Trophoblast cell (in vitro differentiated cells and primary cell): ENCODE data around the gene ACOT12.

Experiments used
- DNase-seq, 2 donors: peaks; one replicate each; pipeline ENCODE4 v3.0.0-alpha.2; 2016
- H2AFZ ChIP-seq: 2 replicates; pipeline ENCODE4 v1.6.1; 2013; ENCODE audit warnings: low read length, moderate library complexity, mild to moderate bottlenecking; ENCODE audit not compliant: insufficient read depth, poor library complexity
- H2AK5ac ChIP-seq: 2 replicates; pipeline ENCODE4 v1.6.1; 2013; ENCODE audit warnings: mild to moderate bottlenecking, low read length
- H2BK120ac ChIP-seq: 2 replicates; pipeline ENCODE4 v1.6.1; 2013; ENCODE audit warnings: low read length, mild to moderate bottlenecking, moderate library complexity; ENCODE audit not compliant: insufficient read depth, poor library complexity
- H2BK12ac ChIP-seq: 2 replicates; pipeline ENCODE4 v1.6.1; 2013; ENCODE audit warnings: mild to moderate bottlenecking, low read length, moderate library complexity
- H2BK5ac ChIP-seq: 2 replicates; pipeline ENCODE4 v1.6.1; 2013; ENCODE audit warnings: low read length, low read depth, moderate library complexity, mild to moderate bottlenecking; ENCODE audit not compliant: poor library complexity
- H3K14ac ChIP-seq: 2 replicates; pipeline ENCODE4 v1.6.1; 2013; ENCODE audit warnings: mild to moderate bottlenecking, low read length
- H3K18ac ChIP-seq: 2 replicates; pipeline ENCODE4 v1.6.1; 2013; ENCODE audit warnings: mild to moderate bottlenecking, low read length
- H3K23ac ChIP-seq: 2 replicates; pipeline ENCODE4 v1.6.1; 2013; ENCODE audit warnings: low read length
- H3K27ac ChIP-seq: 2 replicates; pipeline ENCODE4 v1.5.1; 2013; ENCODE audit warnings: low read depth, mild to moderate bottlenecking, inconsistent platforms, low read length, moderate library complexity
- H3K27me3 ChIP-seq: 2 replicates; pipeline ENCODE4 v1.6.1; 2013; ENCODE audit warnings: inconsistent platforms, mild to moderate bottlenecking, low read length, moderate library complexity; ENCODE audit not compliant: insufficient read depth
- H3K36me3 ChIP-seq, 2 experiments: 1 replicate in 1 of 2; 2 replicates in 1 of 2; pipeline ENCODE4 v1.6.1; 2013; ENCODE audit warnings: low read length in 2 of 2, mild to moderate bottlenecking in 2 of 2, moderate library complexity in 1 of 2; ENCODE audit not compliant: insufficient read depth in 2 of 2, control insufficient read depth in 1 of 2
- H3K4ac ChIP-seq: 2 replicates; pipeline ENCODE4 v1.6.1; 2013; ENCODE audit warnings: low read depth, mild to moderate bottlenecking, low read length, moderate library complexity
- H3K4me1 ChIP-seq, 2 experiments: 1 replicate in 1 of 2; 2 replicates in 1 of 2; pipeline ENCODE4 v1.6.1; 2013; ENCODE audit warnings: low read length in 2 of 2, mild to moderate bottlenecking in 2 of 2, moderate library complexity in 1 of 2; ENCODE audit not compliant: insufficient read depth in 2 of 2, control insufficient read depth in 1 of 2
- H3K4me2 ChIP-seq: 2 replicates; pipeline ENCODE4 v1.6.1; 2013; ENCODE audit warnings: inconsistent platforms, mild to moderate bottlenecking, low read length, moderate library complexity
- H3K4me3 ChIP-seq: 2 replicates; pipeline ENCODE4 v1.5.1; 2013; ENCODE audit warnings: mild to moderate bottlenecking, low read depth, low read length, inconsistent platforms
- H3K79me1 ChIP-seq: one replicate; pipeline ENCODE4 v1.6.1; 2013; ENCODE audit warnings: low read length
- H3K79me2 ChIP-seq: 2 replicates; pipeline ENCODE4 v1.6.1; 2013; ENCODE audit warnings: low read length, mild to moderate bottlenecking; ENCODE audit not compliant: control insufficient read depth, insufficient read depth, poor library complexity
- H3K9ac ChIP-seq: 2 replicates; pipeline ENCODE4 v1.6.1; 2013; ENCODE audit warnings: mild to moderate bottlenecking, low read length
- H3K9me3 ChIP-seq: 2 replicates; pipeline ENCODE4 v1.6.1; 2013; ENCODE audit warnings: low read depth, mild to moderate bottlenecking, control low read depth, inconsistent platforms, low read length; ENCODE audit not compliant: insufficient read depth
- H4K12ac ChIP-seq: 2 replicates; pipeline ENCODE4 v1.6.1; 2013; ENCODE audit warnings: low read depth, mild to moderate bottlenecking, low read length, moderate library complexity
- H4K8ac ChIP-seq: 2 replicates; pipeline ENCODE4 v1.6.1; 2013; ENCODE audit warnings: low read depth, mild to moderate bottlenecking, low read length, moderate library complexity
- H4K91ac ChIP-seq: one replicate; pipeline ENCODE4 v1.6.1; 2013; ENCODE audit warnings: low read depth, mild to moderate bottlenecking, low read length, moderate library complexity
- WGBS: extraction: QIAGEN DNeasy Blood & Tissue Kit; methylation state at CpG from one replicate; pipeline ENCODE4 v1.1.7; 2013; ENCODE audit warnings: missing lambda C conversion rate; ENCODE audit not compliant: insufficient read length, insufficient coverage; ENCODE audit errors: extremely low coverage; 5-methylcytosine and 5-hydroxymethylcytosine counted together

The ACOT12 gene

GRCh38 chr5:81313278-81313677 is 80.7 kb downstream of the ACOT12 start:
- no peak overlapping the region for H2BK12ac ChIP-seq
- no peak for DNase-seq
- H2BK5ac ChIP-seq, result no peak overlapping the region
- H3K4ac ChIP-seq, result no peak overlapping the region
- no peak overlapping the region for H3K4me2 ChIP-seq
- H3K4me3 ChIP-seq, result no peak overlapping the region
- no peak overlapping the region for H3K23ac ChIP-seq
- H2AK5ac ChIP-seq, result no peak overlapping the region
- H2AFZ ChIP-seq, result no peak overlapping the region
- H4K91ac ChIP-seq, result no peak overlapping the region
- peaks cover 4 to 9% of the 10 kb centered on the region in 2 experiments for H3K36me3 ChIP-seq
- H3K27me3 ChIP-seq, result no peaks in the 10 kb centered on the region
- H2BK120ac ChIP-seq, result no peak overlapping the region
- H3K18ac ChIP-seq, result no peak overlapping the region
- no peak overlapping the region for H4K12ac ChIP-seq
- no peak overlapping the region for H4K8ac ChIP-seq
- no peak overlapping the region for H3K27ac ChIP-seq
- no peak overlapping the region for H3K14ac ChIP-seq
- H3K9ac ChIP-seq, result no peak overlapping the region
- no peaks in the 10 kb centered on the region for H3K4me1 ChIP-seq
- no peaks in the 10 kb centered on the region for H3K79me1 ChIP-seq
- H3K79me2 ChIP-seq, result no peaks in the 10 kb centered on the region
- H3K9me3 ChIP-seq, result no peaks in the 10 kb centered on the region

- Histone ChIP-seq H3K4me1 (no peaks in the 10 kb centered on the region), H3K36me3 (peaks cover 4 to 10% of the 10 kb centered on the region in 2 experiments), H2BK5ac (no peak overlapping the region), H3K18ac (no peak overlapping the region), H3K27ac (no peak overlapping the region), H4K12ac (no peak overlapping the region), H3K4ac (no peak overlapping the region), H4K8ac (no peak overlapping the region), H3K9me3 (no peaks in the 10 kb centered on the region), H2AFZ (no peak overlapping the region), H3K4me2 (no peak overlapping the region), H3K14ac (no peak overlapping the region), H3K27me3 (no peaks in the 10 kb centered on the region), H3K9ac (no peak overlapping the region), H2BK120ac (no peak overlapping the region), H3K23ac (no peak overlapping the region), H4K91ac (no peak overlapping the region), H2AK5ac (no peak overlapping the region), H3K79me1 (no peaks in the 10 kb centered on the region), H3K79me2 (no peaks in the 10 kb centered on the region), H2BK12ac (no peak overlapping the region), H3K4me3 (no peak overlapping the region)
- DNase-seq, result peak in 1 of 2 donors; percentile 36
- no CpG with 5 or more reads among the region's 1 CpG for WGBS
These were observed 83.4 kb downstream of the ACOT12 start for GRCh38 chr5:81310402-81311063.

DNA sequence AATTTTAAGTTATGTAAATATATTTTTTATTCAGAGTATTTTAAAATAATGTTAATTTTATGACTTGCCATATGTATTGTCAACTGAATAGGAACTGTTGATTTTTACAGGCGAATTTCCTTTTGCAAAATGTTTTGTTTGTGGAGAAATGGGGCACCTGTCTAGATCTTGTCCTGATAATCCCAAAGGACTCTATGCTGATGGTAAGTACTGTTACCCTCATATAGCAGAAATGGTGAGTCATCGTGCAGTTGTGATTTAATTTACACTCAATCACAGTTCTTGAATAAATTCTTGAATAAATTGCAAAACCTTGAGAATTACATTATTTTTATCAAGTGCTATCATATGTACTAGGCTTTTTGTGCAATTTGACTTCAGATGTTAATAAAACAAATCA is 85.1 kb downstream of the ACOT12 start:
- Histone ChIP-seq H4K91ac (no peak overlapping the region), H4K12ac (no peak overlapping the region), H3K27ac (no peak overlapping the region), H3K36me3 (peaks cover 2 to 13% of the 10 kb centered on the region in 2 experiments), H3K9me3 (no peaks in the 10 kb centered on the region), H2BK12ac (no peak overlapping the region), H3K4me1 (no peaks in the 10 kb centered on the region), H3K4me3 (no peak overlapping the region), H2AFZ (no peak overlapping the region), H3K14ac (no peak overlapping the region), H3K27me3 (no peaks in the 10 kb centered on the region), H3K4me2 (no peak overlapping the region), H3K79me1 (no peaks in the 10 kb centered on the region), H2BK5ac (no peak overlapping the region), H2BK120ac (no peak overlapping the region), H3K9ac (no peak overlapping the region), H2AK5ac (no peak overlapping the region), H3K18ac (no peak overlapping the region), H3K79me2 (no peaks in the 10 kb centered on the region), H3K4ac (no peak overlapping the region), H4K8ac (no peak overlapping the region), H3K23ac (no peak overlapping the region)
- no CpG with 5 or more reads among the region's 2 CpGs for WGBS
- no peak for DNase-seq

DNA sequence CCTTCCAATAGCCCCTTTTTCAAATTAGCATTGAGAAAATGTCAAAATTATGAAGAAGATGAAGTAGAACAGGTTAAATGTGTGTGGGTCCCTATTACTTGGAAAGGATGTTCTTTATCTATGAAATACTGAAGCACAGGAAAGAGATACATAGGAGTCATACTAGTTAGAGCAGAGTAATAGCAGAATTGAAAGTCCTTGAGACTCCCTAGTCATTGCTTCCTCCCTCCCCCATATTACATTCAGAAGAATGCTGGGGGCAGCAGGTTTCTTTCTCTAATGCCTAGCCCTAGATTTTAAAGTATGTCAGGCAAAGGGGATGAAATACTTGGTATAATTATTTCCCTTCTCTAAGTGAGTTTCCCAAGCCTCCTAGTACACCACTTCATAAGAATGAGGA is 88.1 kb downstream of the ACOT12 start:
- Histone ChIP-seq H3K27me3 (no peaks in the 10 kb centered on the region), H2BK5ac (no peak overlapping the region), H2AFZ (no peak overlapping the region), H4K91ac (no peak overlapping the region), H2BK12ac (no peak overlapping the region), H3K79me1 (peaks cover 8% of the 10 kb centered on the region), H4K8ac (no peak overlapping the region), H3K14ac (no peak overlapping the region), H3K27ac (no peak overlapping the region), H3K79me2 (peaks cover 7% of the 10 kb centered on the region), H3K36me3 (peaks cover 2 to 8% of the 10 kb centered on the region in 2 experiments), H3K4me1 (peaks cover 3 to 4% of the 10 kb centered on the region in 2 experiments), H4K12ac (no peak overlapping the region), H2BK120ac (no peak overlapping the region), H3K9ac (no peak overlapping the region), H2AK5ac (no peak overlapping the region), H3K4ac (no peak overlapping the region), H3K18ac (no peak overlapping the region), H3K4me2 (no peak overlapping the region), H3K9me3 (no peaks in the 10 kb centered on the region), H3K23ac (no peak overlapping the region), H3K4me3 (no peak overlapping the region)
- DNase-seq, result no peak
